ENCODE data around the gene C1S. TPM values are rescaled to one million over a fixed set of nuclear protein-coding genes. Genes with fewer than 3 reads are reported as not detected.

The C1S gene
- total and polyA plus RNA-seq, 2 of the 4 experiments (the other 2 are of a cell fraction) = 49.6 to 85.4 TPM

DNA sequence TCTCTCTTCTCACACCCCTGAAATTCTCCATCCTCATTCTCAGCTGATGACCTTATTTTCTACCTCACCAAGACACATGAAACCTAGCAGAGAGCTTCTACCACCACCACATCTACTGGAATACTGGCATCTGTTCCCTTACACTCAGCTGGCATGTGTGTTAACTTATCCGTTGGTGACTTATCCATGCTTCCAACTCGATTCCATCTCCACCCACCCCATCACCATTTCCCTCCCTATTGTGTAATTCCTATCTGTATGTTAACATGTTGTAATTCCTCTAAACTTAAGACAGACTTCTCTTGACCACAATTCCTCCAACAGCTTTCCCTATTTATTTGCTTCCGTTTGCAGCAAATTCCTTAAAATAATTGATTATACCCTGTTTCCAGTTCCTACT, 15.4 kb downstream of the C1S start:
- no peak overlapping the region for H4K5ac ChIP-seq (ENCODE audit: low read depth, low read length)
- H3K27me3 ChIP-seq (ENCODE audit: control insufficient read depth, insufficient read depth, low read length) = no peaks in the 10 kb centered on the region
- ChIA-PET POLR2A (ENCODE audit: unreplicated experiment) (no interaction called here), CTCF (interaction anchor here (1.2 kb wide), 1 partner anchor 18 kb away, joined by 3 read pairs; no protein-coding TSS in a partner anchor)
- H2BK5ac ChIP-seq (ENCODE audit: low read depth, low read length, poor library complexity, severe bottlenecking) = peak overlapping the region; percentile 77
- no CpG with 5 or more reads among the region's 3 CpGs for WGBS, 2 experiments (ENCODE audit: extremely low coverage in 2 of 2, insufficient read length in 1 of 2)
- H3K56ac ChIP-seq (ENCODE audit: extremely low read depth, insufficient read depth, low read length) = no peak overlapping the region
- H3K9me3 ChIP-seq (ENCODE audit: control insufficient read depth, insufficient read depth, low read length) = no peaks in the 10 kb centered on the region
- intact Hi-C loops (cut with micrococcal nuclease) (no loop called here), dilution Hi-C loops (cut with HindIII; ENCODE audit: low sequenced_read_pairs, unreplicated experiment) (no loop called here), in situ Hi-C loops (cut with MboI; ENCODE audit: low sequenced_read_pairs) (no loop called here)
- no peak overlapping the region for H2AK9ac ChIP-seq (replicated peaks; ENCODE audit: low read depth, low read length, poor library complexity)
- H3K4me3 ChIP-seq (ENCODE audit: insufficient read depth, low read depth, low read length) = no peak overlapping the region
- H3K4ac ChIP-seq (ENCODE audit: low read depth, low read length) = peak overlapping the region; percentile 77; the same call in 1 of the 2 replicates
- no peak overlapping the region for H3K23ac ChIP-seq (ENCODE audit: low read depth, low read length)
- peaks cover 17% of the 10 kb centered on the region for H3K9me1 ChIP-seq (ENCODE audit: insufficient read depth, low read length)
- peaks cover 4% of the 10 kb centered on the region; the same call in 1 of the 2 replicates for H4K20me1 ChIP-seq (ENCODE audit: insufficient read depth, low read length)
- peak overlapping the region; percentile 76; the same call in 1 of the 2 replicates for H2AK5ac ChIP-seq (ENCODE audit: low read depth, low read length)
- H3K4me1 ChIP-seq (ENCODE audit: control insufficient read depth, insufficient read depth, low read length) = peaks cover 17% of the 10 kb centered on the region
- H3K14ac ChIP-seq (replicated peaks; ENCODE audit: low read depth, low read length) = peak overlapping the region; percentile 80
- ATAC-seq (ENCODE audit: low read depth) = peak; percentile 37
- H2BK20ac ChIP-seq (ENCODE audit: low read depth, low read length) = 0 out of 2 replicates have a peak overlapping the region, but pooled peaks have one; percentile 78
- H3K79me1 ChIP-seq (ENCODE audit: low read depth in 1 of 2, low read length in 2 of 2) = no peaks in the 10 kb centered on the region
- DNase-seq = peak; percentile 82
- peak overlapping the region; percentile 87; the same call in 1 of the 2 replicates for H3K27ac ChIP-seq (ENCODE audit: insufficient read depth, low read length)
- no peak overlapping the region for H3K9ac ChIP-seq (ENCODE audit: low read depth, low read length)
- H2BK120ac ChIP-seq (ENCODE audit: low read depth, low read length) = peak overlapping the region; percentile 72
- peak overlapping the region; percentile 72 for H3K18ac ChIP-seq (ENCODE audit: low read depth, low read length)
- BruUV-seq (replicated peaks) = no TSS peak
- peak overlapping the region; percentile 61; the same call in 1 of the 2 replicates for H4K91ac ChIP-seq (ENCODE audit: insufficient read depth, low read depth, low read length)
- H2AFZ ChIP-seq (replicated peaks; ENCODE audit: low read length, poor library complexity) = no peak overlapping the region
- H3K4me2 ChIP-seq (ENCODE audit: low read depth, low read length) = peak overlapping the region; percentile 51; the same call in 1 of the 2 replicates
- peaks cover 7% of the 10 kb centered on the region for H3K36me3 ChIP-seq (ENCODE audit: control insufficient read depth, insufficient read depth, low read length)
- H2BK15ac ChIP-seq (ENCODE audit: low read depth, low read length) = peak overlapping the region; percentile 0; the same call in 1 of the 3 replicates
- TF ChIP-seq MAZ (IDR thresholded peaks at IDR 0.05; ENCODE audit: borderline replicate concordance, low read depth, low read length) = peak; percentile 31; the same call in 1 of the 2 replicates
- peak; percentile 95 for TF ChIP-seq CEBPB (IDR thresholded peaks at IDR 0.05; ENCODE audit: low read depth, low read length)
- TF ChIP-seq FOS (IDR thresholded peaks at IDR 0.05; ENCODE audit: low read depth, low read length) = peak; percentile 5; the same call in 1 of the 2 replicates
- peak; percentile 68 for TF ChIP-seq RCOR1 (IDR thresholded peaks at IDR 0.05; ENCODE audit: insufficient replicate concordance, low read length)
- no peak for TF ChIP-seq BHLHE40 (IDR thresholded peaks at IDR 0.05; ENCODE audit: low read depth, low read length)
- TF ChIP-seq MXI1 (IDR thresholded peaks at IDR 0.05; ENCODE audit: borderline replicate concordance, low read depth, low read length) = no peak
- peak overlapping the region in 1 of 2 experiments; percentile 20; a peak in 1 of 4 replicates for H4K8ac ChIP-seq (ENCODE audit: low read depth in 2 of 2, low read length in 2 of 2)

All from IMR-90 (cell line).